ENCODE measurements around the gene CTSD. TPM values are rescaled to one million over a fixed set of nuclear protein-coding genes. Genes with fewer than 3 reads are reported as not detected.

CTSD gene
- total and polyA plus RNA-seq, 9 donors, result 89.0 to 545 (median 191) TPM

- Histone ChIP-seq H3K4me1 (ENCODE audit: insufficient read depth) (no peaks in the 10 kb centered on the region), H3K27me3 (no peaks in the 10 kb centered on the region), H3K27ac (no peak overlapping the region), H3K36me3 (no peaks in the 10 kb centered on the region), H3K4me3 (no peak overlapping the region), H3K9me3 (no peaks in the 10 kb centered on the region)
- WGBS, 3 donors, result 37 to 50% (median 44%) methylated on average over 10 of the region's 10 CpGs
- intact Hi-C loops (cut with DNase I), result loop anchor here in 1 of 4 donors (10.0 kb wide), 1 partner anchor 50 kb away; no protein-coding TSS in a partner anchor
- no peak for TF ChIP-seq EP300 (IDR thresholded peaks at IDR 0.05)
- TF ChIP-seq POLR2A (IDR thresholded peaks at IDR 0.05), result no peak
- no peak for TF ChIP-seq CTCF (IDR thresholded peaks at IDR 0.05)
- no peak for DNase-seq
These were observed 29.1 kb downstream of the CTSD start for GRCh38 chr11:1734641-1735081.

GRCh38 chr11:1733716-1734640 lies 29.7 kb downstream of the CTSD start:
- WGBS, 3 donors, result 68 to 74% (median 70%) methylated on average over 28 of the region's 28 CpGs
- Histone ChIP-seq H3K4me3 (no peak overlapping the region), H3K9me3 (no peaks in the 10 kb centered on the region), H3K4me1 (ENCODE audit: insufficient read depth) (no peaks in the 10 kb centered on the region), H3K27me3 (no peaks in the 10 kb centered on the region), H3K36me3 (no peaks in the 10 kb centered on the region), H3K27ac (no peak overlapping the region)
- DNase-seq, result no peak
- intact Hi-C loops (cut with DNase I), result loop anchor here in 1 of 4 donors (10.0 kb wide), 1 partner anchor 51 kb away; no protein-coding TSS in a partner anchor
- no peak for TF ChIP-seq CTCF (IDR thresholded peaks at IDR 0.05)
- TF ChIP-seq POLR2A (IDR thresholded peaks at IDR 0.05), result no peak
- TF ChIP-seq EP300 (IDR thresholded peaks at IDR 0.05), result no peak

- Histone ChIP-seq H3K9me3 (no peaks in the 10 kb centered on the region), H3K36me3 (no peaks in the 10 kb centered on the region), H3K4me1 (ENCODE audit: insufficient read depth) (no peaks in the 10 kb centered on the region), H3K27ac (no peak overlapping the region), H3K27me3 (no peaks in the 10 kb centered on the region), H3K4me3 (no peak overlapping the region)
- intact Hi-C loops (cut with DNase I), result loop anchor here in 1 of 4 donors (10.0 kb wide), 1 partner anchor 52 kb away; no protein-coding TSS in a partner anchor
- WGBS, 3 donors, result 66 to 69% (median 68%) methylated on average over 14 of the region's 14 CpGs
- TF ChIP-seq POLR2A (IDR thresholded peaks at IDR 0.05) (no peak), CTCF (IDR thresholded peaks at IDR 0.05) (no peak), EP300 (IDR thresholded peaks at IDR 0.05) (no peak)
- no peak for DNase-seq
These were observed 30.6 kb downstream of the CTSD start for GRCh38 chr11:1733009-1733715.

- intact Hi-C loops (cut with DNase I), result loop anchor here in 1 of 4 donors (10.0 kb wide), 1 partner anchor 52 kb away; no protein-coding TSS in a partner anchor
- Histone ChIP-seq H3K4me3 (no peak overlapping the region), H3K9me3 (no peaks in the 10 kb centered on the region), H3K27me3 (no peaks in the 10 kb centered on the region), H3K27ac (no peak overlapping the region), H3K4me1 (ENCODE audit: insufficient read depth) (no peaks in the 10 kb centered on the region), H3K36me3 (no peaks in the 10 kb centered on the region)
- TF ChIP-seq POLR2A (IDR thresholded peaks at IDR 0.05), result no peak
- no peak for TF ChIP-seq EP300 (IDR thresholded peaks at IDR 0.05)
- no peak for TF ChIP-seq CTCF (IDR thresholded peaks at IDR 0.05)
- 15 to 21% (median 17%) methylated on average over 13 of the region's 13 CpGs for WGBS, 3 donors
- no peak for DNase-seq
These were observed 31.2 kb downstream of the CTSD start for GRCh38 chr11:1732418-1733008.
